Hepatic stellate cell (primary cell): ENCODE data around the gene KIAA1217.
A peak's percentile ranks its signal among the peaks of the same experiment; 100 is the strongest.

ENCODE experiments used
- DNase-seq: peaks from one replicate; pipeline ENCODE4 v3.0.0; 2011; ENCODE audit warnings: low spot score

The KIAA1217 gene

DNA sequence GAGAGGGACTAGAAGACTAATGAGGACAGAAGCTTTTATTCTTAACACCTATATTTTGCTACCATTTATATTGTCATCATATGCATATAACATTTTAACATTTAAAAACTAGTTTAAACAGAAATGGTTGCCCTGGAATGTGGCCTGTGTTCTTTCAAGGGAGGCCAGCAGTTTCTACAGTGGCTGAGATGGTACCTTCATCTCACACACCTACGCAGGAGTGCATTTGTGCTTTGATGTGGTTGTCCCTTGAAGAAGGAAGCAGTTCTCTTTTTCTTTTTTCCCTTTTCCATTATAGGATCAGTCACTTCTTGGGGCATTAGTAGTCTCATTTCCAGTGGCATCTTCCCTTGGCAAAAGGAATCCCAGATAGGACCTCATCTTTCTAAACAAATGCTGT lies 38.9 kb downstream of the KIAA1217 start:
- DNase-seq, result no peak

DNA sequence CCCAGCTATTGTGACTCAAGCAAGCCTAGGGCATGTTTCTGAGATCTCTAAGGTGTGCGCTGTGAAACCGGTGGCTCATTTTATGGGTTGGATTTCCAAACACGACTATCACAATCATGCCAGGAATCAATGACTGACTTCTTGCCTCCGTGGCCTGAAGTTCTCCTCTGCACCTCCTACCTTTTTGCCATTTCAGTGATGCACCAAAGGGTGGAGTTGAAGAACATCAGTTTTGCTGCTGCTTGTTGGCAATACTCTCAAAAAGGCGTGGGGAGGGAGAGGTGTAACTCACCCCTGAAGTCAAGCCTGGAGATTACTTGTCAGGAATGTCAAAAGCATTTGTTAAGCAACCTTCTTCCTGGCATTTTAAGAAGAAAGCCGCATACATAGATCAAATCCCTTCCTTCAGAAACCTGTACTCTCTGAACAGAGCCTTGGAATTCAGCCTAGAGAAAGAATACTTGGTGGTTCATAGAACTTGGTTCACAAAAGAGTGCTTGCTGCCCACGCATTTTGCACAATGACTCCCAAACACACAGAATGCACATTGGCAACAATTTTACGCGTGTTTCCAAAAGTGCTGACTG lies 41.0 kb downstream of the KIAA1217 start:
- no peak for DNase-seq

DNA sequence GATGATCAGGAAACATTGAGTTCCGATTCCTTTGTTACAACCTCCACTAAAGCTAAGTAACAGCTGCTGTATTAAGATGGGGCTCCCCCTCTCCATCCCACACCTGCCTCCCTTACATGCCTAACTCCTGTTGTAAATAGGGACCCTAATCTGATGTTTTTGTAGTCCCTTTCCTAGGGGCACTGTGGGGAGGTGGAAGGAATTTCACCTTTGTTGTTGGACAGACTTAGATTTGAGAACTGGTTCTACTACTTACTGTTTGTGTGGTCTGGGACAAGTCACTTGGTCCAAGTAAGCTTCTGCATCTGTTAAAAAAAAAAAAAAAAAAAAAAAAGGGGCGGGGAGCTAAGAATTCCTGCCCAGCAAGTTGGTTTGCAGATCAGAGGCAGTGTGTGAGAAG lies 42.6 kb downstream of the KIAA1217 start:
- DNase-seq, result no peak

GRCh38 chr10:24254180-24254579 lies 45.2 kb downstream of the KIAA1217 start:
- peak; percentile 19 for DNase-seq

- DNase-seq, result no peak
These were observed 46.4 kb downstream of the KIAA1217 start for GRCh38 chr10:24255115-24255880.

DNA sequence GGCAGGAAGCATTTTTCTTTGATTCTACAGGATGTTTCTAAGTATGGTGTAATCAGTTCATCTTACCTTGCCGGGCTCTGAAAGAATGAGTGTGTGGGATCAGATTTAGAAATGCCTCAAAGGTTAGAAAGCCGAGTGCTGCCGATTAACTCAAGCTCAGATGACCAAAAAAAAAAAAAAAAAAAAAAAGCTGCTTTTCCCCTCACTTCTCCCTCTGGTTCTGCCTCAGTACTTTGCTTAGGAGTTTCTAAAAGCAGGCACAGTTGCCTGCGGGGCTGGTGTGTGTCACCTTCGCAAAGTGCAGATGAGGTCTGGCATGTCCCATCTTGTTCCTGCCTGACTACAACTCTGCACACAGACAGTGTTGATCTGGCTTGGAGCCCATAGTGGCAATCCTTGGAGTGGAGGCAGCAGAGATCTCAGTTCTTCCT lies 47.0 kb downstream of the KIAA1217 start:
- no peak for DNase-seq

GRCh38 chr10:24256619-24257107 lies 47.7 kb downstream of the KIAA1217 start:
- no peak for DNase-seq

DNA sequence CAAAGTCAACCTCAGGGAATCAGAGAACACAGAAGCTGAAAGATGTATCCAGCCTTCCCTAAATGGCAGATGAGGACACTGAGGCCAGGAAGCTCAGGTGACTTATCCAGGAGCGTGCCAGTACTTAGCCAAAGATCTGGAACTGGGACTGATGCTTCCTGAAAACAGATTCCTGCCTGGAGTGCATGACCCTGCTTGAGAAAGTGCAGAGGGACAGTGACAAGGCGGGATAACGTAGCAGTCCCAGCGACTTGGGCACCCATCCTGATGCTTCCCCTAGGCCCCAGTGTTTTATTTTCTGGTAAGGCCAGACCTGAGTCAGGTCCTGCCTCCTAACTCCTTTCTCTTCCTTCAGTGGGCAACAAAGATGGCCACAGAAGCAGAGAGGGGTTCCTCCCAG lies 48.6 kb downstream of the KIAA1217 start:
- DNase-seq, result no peak

DNA sequence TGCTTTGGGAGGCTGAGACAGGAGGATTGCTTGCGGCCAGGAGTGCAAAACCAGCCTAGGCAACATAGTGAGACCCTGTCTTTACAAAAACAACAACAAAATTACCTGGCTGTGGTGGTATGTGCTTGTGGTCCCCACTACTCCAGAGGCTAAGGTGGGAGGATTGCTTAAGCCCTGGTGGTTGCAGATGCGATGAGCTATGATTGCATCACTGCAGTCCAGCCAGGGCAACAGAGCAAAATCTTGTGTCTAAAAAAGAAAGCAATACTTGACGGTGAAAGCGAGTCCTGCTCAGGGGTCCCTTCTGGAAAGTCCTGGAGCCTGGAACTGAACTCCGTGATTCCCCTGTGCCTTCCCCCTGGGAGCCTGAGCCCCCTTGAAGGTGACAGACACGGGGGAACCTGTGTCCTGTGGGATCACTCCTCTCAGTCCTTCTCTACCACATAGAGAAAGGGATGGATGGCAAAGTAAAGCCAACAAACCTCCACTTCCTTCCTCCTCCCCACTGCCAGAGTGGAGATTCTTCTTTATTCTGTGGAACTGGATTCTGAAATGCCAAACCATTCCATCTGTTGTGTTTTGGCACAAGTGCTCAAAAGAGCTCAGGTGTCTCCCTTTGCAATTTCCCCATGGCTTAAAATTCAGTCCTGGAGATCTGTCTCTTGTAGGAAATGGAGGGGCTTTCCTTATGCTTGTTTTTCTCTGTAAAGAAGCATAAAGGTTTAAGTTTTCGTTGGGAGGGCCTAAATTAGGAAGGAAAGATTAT lies 50.6 kb downstream of the KIAA1217 start:
- DNase-seq, result no peak

GRCh38 chr10:24261627-24262026 lies 52.7 kb downstream of the KIAA1217 start:
- DNase-seq, result no peak

DNA sequence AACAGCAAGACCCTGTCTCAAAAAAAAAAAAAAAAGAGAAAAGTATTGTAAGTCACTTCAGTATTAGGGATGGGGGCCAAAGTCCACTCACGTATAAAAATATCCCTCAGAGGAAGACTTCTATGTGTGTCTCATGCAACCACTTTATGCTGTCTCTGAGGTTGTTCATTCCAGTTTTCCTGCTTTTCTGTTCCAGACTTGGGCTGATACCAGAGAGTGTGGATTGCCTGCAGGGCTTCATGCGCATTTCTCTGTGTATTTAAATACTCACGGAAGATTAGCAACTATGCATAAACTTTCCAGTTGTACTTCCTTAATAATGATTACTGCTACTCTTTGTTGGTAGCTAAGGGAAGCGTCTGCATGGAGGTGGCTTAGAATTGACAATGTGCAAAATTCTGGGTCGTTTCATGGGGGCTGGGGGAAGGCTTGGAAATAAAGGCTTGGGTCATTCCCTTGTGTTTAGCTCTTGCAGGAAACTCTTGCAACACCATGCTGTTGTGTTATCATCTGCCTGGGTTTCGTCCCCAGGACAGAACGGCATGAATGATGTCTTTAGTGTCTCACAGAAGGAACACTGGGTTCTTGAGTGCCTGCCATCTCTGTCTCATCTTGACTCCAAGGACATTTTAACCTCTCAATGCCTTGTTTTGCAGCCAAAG lies 54.1 kb downstream of the KIAA1217 start:
- no peak for DNase-seq

DNA sequence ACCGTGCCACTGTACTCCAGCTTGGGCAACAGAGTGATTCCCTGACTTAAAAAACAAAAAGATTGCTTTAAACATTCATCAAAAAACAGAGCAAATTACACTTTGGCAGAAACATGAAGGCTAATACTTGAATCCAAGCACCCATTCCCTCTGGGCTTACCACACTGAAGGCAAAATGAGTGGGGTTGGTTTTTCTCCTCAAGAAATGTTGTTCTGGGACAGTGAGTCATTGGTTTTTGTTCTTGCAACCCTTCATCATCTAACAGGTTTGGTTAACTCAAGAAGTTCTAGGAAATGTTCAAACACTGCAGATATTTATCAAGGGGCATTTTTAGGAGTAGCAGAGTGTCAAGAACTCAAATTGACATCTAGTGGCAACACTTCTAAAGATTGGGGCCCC lies 60.5 kb downstream of the KIAA1217 start:
- DNase-seq, result no peak

GRCh38 chr10:24272374-24272773 lies 63.4 kb downstream of the KIAA1217 start:
- no peak for DNase-seq

DNA sequence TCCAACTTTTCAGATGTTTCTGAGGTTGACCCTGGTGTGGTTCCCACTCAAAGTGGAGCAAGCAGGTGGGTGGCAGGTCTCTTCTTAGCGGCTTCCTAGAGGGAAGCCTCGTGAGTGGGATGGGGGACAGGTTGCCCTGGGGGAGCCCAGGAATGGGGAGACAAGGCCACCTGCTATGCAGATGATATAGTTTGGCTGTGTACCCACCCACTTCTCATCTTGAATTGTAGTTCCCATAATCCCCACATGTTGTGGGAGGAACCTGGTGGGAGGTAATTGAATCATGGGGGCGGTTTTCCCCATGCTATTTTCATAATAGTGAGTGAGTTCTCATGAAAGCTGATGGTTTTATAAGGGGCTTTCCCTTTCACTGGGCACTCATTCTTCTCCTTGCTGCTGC lies 68.3 kb downstream of the KIAA1217 start:
- DNase-seq, result no peak

GRCh38 chr10:24277771-24278170 lies 68.8 kb downstream of the KIAA1217 start:
- no peak for DNase-seq

DNA sequence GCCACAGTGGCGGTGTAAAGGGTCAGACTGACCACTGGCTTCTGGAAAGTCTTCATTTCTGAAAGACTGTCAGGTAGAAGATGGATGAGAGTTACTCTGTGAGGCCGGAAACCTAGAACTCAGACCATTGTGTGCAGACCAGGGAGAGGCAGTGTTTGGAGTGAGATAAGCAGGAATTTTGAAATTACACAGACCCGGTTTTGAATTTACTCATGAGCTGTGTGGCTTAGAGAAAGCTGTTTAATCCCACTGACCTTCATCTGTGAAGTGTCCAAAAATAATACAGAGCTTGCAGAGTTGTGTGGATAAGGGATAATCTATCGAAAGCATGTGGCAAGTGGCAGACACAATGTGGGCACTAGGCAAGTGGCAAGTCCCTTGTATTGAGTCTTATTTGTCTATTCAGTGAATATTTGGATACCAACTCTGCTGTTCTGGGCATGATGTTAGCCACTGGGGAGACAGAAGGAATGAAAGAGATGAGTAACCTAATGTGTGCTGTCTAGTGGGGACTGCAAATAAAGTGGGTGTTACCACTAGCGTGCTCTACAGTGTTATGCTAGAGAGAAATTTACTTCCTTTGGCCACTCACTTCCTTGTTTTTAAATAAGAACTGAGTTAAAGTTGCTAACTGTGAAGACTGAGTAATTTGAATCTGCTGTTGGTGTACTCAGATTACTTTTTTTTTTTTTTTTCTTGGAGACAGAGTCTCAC lies 69.4 kb downstream of the KIAA1217 start:
- DNase-seq, result no peak

GRCh38 chr10:24279166-24279565 lies 70.2 kb downstream of the KIAA1217 start:
- no peak for DNase-seq

GRCh38 chr10:24287559-24288195 lies 78.7 kb downstream of the KIAA1217 start:
- DNase-seq, result no peak

DNA sequence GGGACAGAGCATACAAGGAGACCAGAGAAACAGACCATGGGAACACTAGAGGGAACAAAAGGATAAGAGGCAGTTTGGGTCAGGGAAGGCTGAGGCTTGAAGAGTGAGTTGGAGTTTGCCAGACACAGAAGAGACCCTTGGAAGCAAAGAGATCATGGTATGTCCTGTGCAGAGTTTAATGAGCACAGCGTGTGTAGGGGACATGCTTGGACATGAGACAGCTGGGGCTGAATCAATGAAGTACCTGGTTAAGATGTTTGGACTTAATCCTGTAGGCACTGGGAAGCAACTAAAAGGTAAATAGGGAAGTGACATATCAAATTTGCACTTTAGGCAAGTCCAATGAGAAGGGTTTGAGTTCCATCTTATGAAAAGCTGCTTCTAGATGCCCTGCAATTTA lies 79.6 kb downstream of the KIAA1217 start:
- DNase-seq, result no peak

DNA sequence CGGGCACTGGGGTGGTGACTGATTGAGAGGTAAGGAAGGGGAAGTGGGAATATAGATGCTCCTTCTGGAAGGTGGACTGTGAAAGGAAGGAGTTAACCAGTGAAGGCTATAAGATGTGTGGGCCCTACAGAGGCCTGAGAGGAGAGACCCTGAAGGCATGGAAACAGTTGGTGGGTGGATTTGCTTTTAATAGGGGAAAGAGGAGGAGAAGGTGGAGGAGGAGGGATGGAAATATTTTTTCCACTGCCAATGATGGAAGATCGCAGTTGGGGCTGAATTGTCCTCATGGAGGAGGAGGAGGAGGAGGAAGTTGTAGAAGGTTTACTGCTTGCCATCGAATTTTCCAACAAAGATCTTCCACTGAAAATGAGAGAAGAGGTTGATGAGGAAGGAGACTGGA lies 80.3 kb downstream of the KIAA1217 start:
- no peak for DNase-seq
